ENCODE data around the gene LHFPL6.

The LHFPL6 gene

GRCh38 chr13:39410096-39410901 lies 192.7 kb downstream of the LHFPL6 start:
- peak; percentile 74 to 92 (median 88) for DNase-seq

- no peak for DNase-seq
Measured at GRCh38 chr13:39408512-39408911, 194.5 kb downstream of the LHFPL6 start.

GRCh38 chr13:39407786-39408185 lies 195.2 kb downstream of the LHFPL6 start:
- no peak for DNase-seq

- no peak for DNase-seq
Measured at GRCh38 chr13:39407138-39407537, 195.9 kb downstream of the LHFPL6 start.

- no peak for DNase-seq
Measured at GRCh38 chr13:39406688-39407087, 196.3 kb downstream of the LHFPL6 start.

- no peak for DNase-seq
Measured at GRCh38 chr13:39405596-39406205, 197.3 kb downstream of the LHFPL6 start.

- no peak for DNase-seq
Measured at GRCh38 chr13:39405107-39405506, 197.9 kb downstream of the LHFPL6 start.

- DNase-seq, result no peak
Measured at GRCh38 chr13:39403106-39403505, 199.9 kb downstream of the LHFPL6 start.

- DNase-seq, result no peak
Measured at GRCh38 chr13:39402221-39402970, 200.6 kb downstream of the LHFPL6 start.

GRCh38 chr13:39401756-39402155 lies 201.2 kb downstream of the LHFPL6 start:
- no peak for DNase-seq

GRCh38 chr13:39401046-39401705 lies 201.8 kb downstream of the LHFPL6 start:
- DNase-seq, result peak; percentile 3 to 48 (median 48)

GRCh38 chr13:39399102-39399501 lies 203.9 kb downstream of the LHFPL6 start:
- no peak for DNase-seq

- DNase-seq, result no peak
Measured at GRCh38 chr13:39397896-39398265, 205.1 kb downstream of the LHFPL6 start.

GRCh38 chr13:39397226-39397895 lies 205.6 kb downstream of the LHFPL6 start:
- no peak for DNase-seq

GRCh38 chr13:39394796-39395678 lies 208.0 kb downstream of the LHFPL6 start:
- DNase-seq, result no peak

GRCh38 chr13:39391761-39392160 lies 211.2 kb downstream of the LHFPL6 start:
- DNase-seq, result no peak

- DNase-seq, result no peak
Measured at GRCh38 chr13:39389013-39389412, 214.0 kb downstream of the LHFPL6 start.

- no peak for DNase-seq
Measured at GRCh38 chr13:39385621-39386231, 217.3 kb downstream of the LHFPL6 start.

GRCh38 chr13:39385154-39385553 lies 217.8 kb downstream of the LHFPL6 start:
- no peak for DNase-seq

GRCh38 chr13:39381456-39381855 lies 221.5 kb downstream of the LHFPL6 start:
- DNase-seq, result no peak
